GOT3 (cell line): ENCODE measurements around the gene CRYGB.
"Not testable (repeated sequence)": the region's sequence is repeated elsewhere in the genome, so short reads cannot be mapped to it uniquely, and the experiment has no call there.

Source experiments
- DNase-seq: peaks from one replicate; lab custom pipeline; 2025; ENCODE audit warnings: mixed read lengths; lab: John Stamatoyannopoulos, UW

Gene CRYGB

GRCh38 chr2:208150094-208150493 is 4.1 kb upstream of the CRYGB start:
- DNase-seq = no peak

DNA sequence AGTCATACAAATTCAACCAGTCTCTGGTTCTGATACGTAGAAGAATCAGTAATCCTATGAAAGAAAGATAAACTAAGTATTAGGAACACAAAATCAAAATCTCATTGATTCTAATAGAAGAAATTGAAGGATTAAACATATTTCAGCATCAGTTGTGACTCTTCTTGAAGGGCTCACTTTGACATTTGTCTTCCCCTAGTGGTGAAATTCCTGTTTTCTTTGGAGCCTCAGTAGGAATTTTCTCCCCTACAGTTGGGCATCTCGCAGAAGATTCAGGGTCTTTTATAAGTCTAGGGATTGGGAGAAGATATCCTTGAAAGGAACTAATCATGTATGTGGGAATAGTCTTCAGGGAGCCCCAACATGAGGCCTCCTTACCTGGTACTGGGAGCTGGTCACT is 2.8 kb upstream of the CRYGB start:
- no peak for DNase-seq

DNA sequence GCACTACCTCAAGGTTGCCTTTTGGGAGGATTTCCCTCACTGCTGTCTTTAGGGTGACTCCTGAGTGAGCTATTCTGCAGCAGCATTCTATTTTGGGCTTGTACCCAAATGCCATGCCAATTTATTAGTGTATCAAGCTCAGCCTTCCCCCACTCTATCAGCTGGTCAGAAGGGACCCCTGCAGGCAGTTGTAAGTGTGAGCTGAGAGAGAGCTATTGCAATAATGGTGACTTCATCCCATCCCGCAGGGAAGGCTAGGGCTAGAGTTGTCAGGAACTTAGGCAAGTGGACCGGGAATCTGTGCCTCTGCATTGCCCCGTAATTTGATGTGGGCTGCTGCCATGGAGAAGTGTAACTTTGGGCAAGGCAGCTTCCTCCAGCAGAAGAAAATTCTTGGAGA is 1.8 kb upstream of the CRYGB start:
- no peak for DNase-seq

GRCh38 chr2:208147008-208147407 is 1.1 kb upstream of the CRYGB start:
- DNase-seq = no peak

GRCh38 chr2:208142925-208143799 is 2.8 kb downstream of the CRYGB start:
- no peak for DNase-seq

GRCh38 chr2:208142240-208142924 is 3.6 kb downstream of the CRYGB start:
- no peak for DNase-seq

DNA sequence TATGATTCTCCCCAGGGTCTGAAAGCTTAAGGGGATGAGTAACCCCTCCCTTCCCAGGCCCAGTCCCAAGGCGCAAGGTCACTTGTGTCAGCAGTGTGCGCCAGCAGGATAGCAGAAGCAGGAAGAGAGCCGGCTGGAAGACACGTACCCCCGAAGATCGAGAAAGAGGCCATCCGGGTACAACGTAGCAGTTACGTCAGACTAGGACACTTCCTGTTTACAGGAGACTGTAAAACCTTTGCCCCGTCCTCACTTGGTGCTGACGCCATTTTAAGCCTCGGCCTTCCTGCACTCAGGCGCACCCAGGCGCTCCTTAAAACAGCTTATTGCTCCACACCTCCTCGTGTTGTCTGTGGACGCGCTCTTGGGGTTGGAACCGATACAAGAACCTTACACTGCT is 6.5 kb downstream of the CRYGB start:
- no peak for DNase-seq

DNA sequence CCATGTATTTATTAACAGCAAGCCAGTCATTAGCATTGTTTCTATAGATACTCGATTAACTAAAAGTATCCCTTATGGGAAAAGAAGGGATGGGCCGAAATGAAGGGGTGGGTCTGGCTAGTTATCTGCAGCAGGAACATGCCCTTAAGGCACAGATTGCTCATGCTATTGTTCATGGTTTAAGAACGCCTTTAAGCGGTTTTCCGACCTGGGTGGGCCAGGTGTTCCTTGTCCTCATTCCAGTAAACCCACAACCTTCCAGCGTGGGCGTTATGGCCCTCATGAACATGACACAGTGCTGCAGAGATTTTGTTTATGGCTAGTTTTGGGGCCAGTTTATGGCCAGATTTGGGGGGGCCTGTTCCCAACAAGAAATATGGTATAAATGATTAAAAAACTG is 7.6 kb downstream of the CRYGB start:
- not testable (repeated sequence) for DNase-seq

DNA sequence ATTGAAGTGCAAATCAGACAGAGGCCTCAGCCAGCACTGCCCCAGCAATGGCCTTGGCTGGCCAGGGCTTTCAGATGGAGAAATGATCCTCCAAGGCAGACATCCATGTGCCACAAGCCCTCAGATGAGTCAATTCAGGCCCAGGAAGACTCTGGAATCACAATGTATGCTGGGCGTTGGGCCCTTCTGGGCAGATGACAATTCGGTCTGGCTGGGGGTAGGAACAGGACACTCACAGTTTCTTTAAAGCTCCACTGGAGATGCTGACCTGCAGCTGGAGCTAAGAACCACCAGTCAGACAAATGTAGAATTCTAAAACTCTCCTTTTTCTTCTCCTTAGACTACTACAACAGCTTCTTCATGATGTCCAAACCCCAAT is 9.3 kb downstream of the CRYGB start:
- DNase-seq = no peak

DNA sequence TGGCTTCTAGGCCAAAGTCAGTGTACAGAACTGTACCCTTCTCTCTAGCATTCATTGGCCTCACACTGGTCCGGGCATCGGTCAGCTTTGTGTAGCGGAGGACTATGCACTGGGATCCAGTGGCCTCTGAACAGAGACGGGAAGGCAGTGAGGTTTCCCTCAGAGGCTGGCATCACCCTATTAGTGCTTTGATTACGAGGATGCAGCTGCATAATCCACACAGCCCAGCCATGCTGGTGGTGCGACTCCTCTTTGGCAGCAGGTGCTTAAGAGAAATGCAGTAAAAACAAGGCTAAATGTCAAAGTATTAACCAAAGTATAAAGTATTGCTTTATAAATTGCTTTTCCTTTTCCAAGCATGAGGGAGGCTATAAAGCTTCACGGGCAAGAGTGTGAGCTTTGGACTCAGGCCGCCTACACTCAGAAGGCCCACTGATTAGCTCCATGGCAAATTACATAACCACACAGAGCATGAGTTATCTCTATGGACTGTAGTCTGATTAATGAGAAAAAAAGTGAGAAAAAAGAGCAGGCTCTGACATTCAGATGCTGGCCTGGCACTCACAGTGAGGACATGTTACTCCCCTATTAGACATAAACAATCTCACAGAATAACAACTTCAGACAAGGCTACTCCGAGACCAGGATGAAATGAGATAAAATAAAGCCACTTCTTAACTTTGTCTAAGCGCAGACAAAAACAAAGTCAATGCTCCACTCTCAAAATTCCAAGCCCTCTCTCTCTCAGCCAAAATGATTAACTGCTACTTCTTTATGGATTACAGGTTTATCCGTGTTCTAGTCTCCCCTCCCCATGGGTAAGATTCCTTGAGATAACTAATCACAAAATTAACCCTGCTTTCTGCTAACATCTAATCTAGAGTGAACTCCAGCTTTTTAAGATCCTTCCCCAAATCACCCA is 9.9 kb downstream of the CRYGB start:
- no peak for DNase-seq

DNA sequence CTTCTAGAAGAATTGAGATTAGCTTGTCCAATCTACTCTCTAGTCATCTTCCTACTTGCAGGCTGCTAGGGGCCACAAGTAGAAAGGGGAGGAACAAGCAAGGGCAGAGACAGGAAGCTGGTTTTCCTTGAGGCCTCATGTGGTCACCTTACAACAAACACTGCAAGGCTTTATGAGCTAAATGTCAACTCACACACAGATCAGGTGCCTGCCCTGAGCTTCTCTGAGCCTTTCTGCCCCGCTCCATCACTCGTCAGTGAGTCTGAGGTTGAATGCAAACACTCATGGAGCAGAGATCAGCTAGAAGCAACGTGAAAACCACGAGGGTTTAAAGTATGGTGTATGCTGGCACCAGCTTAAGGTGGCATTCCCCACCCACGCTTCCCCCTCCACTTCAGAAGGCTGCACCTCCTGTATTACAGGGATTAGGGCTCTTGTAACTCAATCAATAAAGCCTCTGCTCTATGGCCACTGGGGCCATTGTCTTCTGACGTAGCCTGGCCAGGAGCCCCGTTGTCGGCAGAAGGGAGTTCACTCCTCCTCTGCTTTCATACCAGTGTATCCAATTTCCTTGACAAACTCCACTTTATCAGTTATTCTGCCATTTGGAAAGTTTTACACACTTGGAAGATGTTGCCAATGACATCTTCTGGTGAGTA is 10.9 kb downstream of the CRYGB start:
- no peak for DNase-seq

DNA sequence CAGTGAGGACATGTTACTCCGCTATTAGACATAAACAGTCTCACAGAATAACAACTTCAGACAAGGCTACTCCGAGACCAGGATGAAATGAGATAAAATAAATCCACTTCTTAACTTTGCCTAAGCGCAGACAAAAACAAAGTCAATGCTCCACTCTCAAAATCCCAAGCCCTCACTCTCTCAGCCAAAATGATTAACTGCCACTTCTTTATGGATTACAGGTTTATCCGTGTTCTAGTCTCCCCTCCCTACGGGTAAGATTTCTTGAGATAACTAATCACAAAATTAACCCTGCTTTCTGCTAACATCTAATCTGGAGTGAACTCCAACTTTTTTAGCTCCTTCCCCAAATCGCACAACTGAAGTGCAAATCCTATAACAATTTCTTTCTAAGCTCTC is 15.2 kb downstream of the CRYGB start:
- no peak for DNase-seq

GRCh38 chr2:208129744-208130711 is 15.9 kb downstream of the CRYGB start, which contains the start of gene CRYGC:
CRYGC (minus strand) TSS chr2:208129828; CDS start chr2:208129792, 36 bp downstream.
- no peak for DNase-seq

DNA sequence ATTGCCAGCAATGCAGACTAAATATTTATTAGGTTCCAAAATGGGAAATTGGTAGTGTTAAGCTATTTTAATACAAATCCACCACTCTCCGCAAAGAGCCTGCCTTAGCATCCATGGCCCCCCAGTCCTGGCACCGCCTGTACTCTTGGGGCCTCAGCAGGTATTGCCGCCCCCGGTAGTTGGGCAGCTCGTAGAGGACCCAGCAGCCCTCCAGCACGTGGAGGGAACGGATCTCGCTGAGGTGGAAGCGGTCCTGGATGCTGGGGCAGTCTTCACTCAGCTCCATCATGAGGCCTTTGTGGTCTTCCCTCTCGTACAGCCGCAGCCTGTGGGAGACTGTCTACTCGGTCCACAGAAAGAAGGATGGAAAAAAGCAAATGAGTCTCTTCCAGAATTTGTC is 17.8 kb downstream of the CRYGB start:
- no peak for DNase-seq

GRCh38 chr2:208127090-208127489 is 18.9 kb downstream of the CRYGB start:
- DNase-seq = no peak

DNA sequence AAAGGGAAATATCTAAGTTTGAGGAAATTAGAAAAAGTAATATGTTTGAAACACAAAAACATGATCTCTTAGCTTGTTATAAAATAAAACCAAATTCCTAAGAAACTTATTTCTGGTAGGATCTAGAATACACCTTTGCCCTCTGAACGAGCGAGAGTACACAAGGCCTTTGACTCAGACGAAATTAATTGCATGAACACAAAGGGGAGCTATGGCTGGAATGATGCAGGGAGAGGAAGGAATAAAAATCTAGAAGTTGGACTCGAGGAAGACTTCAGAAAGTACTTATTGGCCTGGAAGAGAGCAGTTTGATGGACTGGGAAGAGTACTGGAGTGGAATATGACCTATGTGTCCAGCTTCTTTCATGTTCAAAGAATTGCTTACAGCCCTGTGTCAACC is 20.7 kb downstream of the CRYGB start:
- no peak for DNase-seq

DNA sequence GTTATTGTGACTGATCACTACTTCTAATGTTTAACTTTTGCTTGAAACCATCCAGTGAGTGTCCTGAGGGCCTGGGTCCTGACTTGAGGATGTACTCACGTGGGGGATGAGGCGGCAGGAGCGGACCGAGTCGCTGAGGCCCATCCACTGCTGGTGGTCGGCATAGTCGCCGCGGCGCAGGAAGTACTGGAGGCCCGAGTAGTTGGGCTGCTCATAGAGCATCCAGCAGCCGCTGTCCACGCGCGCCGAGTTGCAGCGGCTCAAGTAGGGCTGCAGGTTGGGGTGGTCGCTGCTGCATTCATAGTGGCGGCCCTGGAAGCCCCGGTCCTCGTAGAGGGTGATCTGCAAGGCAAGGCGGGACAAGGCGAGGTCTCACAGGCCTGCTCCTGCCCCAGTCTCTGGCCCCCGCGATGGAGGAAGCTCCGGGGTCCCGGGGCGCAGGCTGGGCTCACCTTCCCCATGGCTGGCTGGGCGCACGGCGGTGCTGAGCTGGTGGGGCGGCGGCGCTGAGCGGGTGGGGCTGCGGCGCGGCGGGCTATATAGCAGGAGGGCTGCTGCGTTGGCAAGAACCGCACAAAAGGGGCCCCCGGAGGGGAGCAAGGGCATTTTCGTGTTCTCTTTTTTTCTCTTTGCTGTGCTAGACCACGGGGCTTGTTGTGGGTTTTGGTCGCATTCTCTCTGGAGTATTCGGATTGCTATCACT is 21.8 kb downstream of the CRYGB start, which contains the start of gene CRYGD:
TSS of gene CRYGD (minus strand) at position 512 of the 703 bp plus-strand sequence. CDS start at position 461, 51 bp downstream.
- DNase-seq = not testable (repeated sequence)

- no peak for DNase-seq
These were observed 23.7 kb downstream of the CRYGB start for GRCh38 chr2:208122248-208122647.

DNA sequence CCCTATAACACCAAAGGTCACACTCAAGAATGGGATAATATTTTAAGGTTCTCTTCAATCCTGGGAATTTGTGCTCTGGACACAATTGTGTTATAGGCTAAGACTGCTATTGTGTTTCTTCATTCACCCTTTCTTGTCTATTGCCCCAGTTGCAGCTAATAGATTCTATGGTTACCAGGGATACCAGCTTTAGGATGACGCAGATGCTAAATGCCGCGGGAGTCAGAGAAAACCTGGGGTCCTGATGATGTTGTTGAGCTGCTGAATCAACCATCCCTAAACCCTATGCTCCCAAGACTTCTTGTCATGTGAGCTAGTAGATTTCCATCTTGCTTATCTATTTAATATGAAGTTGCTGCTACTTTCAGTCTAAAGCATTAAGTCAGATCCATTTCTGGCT is 27.0 kb downstream of the CRYGB start:
- DNase-seq = no peak

- not testable (repeated sequence) for DNase-seq
These were observed 28.6 kb downstream of the CRYGB start for GRCh38 chr2:208117390-208117789.
